Thyroid gland (tissue), 4 donors: Measurements from ENCODE around the gene UCHL5.

Experiments
- POLR2A ChIP-seq, 2 donors: fragments of 450-650 bp; IDR thresholded peaks; one replicate each; pipeline ENCODE4 v1.6.1; 2017; ENCODE audit warnings: antibody characterized with exemption in 2 of 2, mild to moderate bottlenecking in 2 of 2, moderate library complexity in 1 of 2
- TF ChIP-seq, protein P1 (sequence below), 6 experiments: fragments of 200-600 bp in 3 of 6; fragments of 450-650 bp in 3 of 6; sonication (generic) in 3 of 6; IDR thresholded peaks; one replicate each; pipeline ENCODE4 v1.5.1; 2016 to 2019; ENCODE audit warnings: antibody characterized with exemption in 6 of 6, mild to moderate bottlenecking in 2 of 6, inconsistent platforms in 1 of 6, moderate library complexity in 1 of 6

DNA sequence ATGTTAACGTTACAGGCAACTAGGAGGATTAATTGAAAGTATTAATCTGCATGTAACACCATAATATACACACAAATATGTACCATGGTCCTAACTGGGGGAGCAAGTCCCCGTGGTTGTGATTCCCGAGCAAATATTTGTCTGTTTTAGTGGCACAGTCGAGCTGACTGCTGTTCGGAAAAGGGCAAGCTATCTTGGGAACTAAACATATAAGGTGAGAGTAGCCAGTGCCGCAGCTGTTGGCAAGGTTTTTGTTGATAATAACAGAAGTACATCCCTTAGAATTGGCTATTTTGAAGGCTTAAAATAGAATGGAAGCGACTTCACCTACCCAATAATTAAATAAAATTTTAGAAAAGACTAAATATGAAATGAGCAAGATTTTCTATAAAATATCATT lies 45.5 kb downstream of the UCHL5 start:
- TF ChIP-seq, protein P1, sequence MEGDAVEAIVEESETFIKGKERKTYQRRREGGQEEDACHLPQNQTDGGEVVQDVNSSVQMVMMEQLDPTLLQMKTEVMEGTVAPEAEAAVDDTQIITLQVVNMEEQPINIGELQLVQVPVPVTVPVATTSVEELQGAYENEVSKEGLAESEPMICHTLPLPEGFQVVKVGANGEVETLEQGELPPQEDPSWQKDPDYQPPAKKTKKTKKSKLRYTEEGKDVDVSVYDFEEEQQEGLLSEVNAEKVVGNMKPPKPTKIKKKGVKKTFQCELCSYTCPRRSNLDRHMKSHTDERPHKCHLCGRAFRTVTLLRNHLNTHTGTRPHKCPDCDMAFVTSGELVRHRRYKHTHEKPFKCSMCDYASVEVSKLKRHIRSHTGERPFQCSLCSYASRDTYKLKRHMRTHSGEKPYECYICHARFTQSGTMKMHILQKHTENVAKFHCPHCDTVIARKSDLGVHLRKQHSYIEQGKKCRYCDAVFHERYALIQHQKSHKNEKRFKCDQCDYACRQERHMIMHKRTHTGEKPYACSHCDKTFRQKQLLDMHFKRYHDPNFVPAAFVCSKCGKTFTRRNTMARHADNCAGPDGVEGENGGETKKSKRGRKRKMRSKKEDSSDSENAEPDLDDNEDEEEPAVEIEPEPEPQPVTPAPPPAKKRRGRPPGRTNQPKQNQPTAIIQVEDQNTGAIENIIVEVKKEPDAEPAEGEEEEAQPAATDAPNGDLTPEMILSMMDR (IDR thresholded peaks at IDR 0.05): no peak
- TF ChIP-seq POLR2A (IDR thresholded peaks at IDR 0.05): no peak
